GM18858 (cell line): ENCODE results near the gene LLPH.
"Not testable (repeated sequence)": the region's sequence is repeated elsewhere in the genome, so short reads cannot be mapped to it uniquely, and the experiment has no call there.

Experiments used
- ATAC-seq: cut with Tn5 transposase; IDR thresholded peaks from one replicate; pipeline ENCODE4 v1.9.1; 2021; ENCODE audit not compliant: unreplicated experiment

LLPH gene

GRCh38 chr12:66130267-66131066 is at the start of gene LLPH:
Gene LLPH, minus strand, starts transcription at chr12:66130750. Its CDS starts 1,644 bp downstream, at chr12:66129106.
- ATAC-seq = peak; percentile 96

GRCh38 chr12:66176105-66176900 is 45.8 kb upstream of the LLPH start:
- no peak for ATAC-seq

DNA sequence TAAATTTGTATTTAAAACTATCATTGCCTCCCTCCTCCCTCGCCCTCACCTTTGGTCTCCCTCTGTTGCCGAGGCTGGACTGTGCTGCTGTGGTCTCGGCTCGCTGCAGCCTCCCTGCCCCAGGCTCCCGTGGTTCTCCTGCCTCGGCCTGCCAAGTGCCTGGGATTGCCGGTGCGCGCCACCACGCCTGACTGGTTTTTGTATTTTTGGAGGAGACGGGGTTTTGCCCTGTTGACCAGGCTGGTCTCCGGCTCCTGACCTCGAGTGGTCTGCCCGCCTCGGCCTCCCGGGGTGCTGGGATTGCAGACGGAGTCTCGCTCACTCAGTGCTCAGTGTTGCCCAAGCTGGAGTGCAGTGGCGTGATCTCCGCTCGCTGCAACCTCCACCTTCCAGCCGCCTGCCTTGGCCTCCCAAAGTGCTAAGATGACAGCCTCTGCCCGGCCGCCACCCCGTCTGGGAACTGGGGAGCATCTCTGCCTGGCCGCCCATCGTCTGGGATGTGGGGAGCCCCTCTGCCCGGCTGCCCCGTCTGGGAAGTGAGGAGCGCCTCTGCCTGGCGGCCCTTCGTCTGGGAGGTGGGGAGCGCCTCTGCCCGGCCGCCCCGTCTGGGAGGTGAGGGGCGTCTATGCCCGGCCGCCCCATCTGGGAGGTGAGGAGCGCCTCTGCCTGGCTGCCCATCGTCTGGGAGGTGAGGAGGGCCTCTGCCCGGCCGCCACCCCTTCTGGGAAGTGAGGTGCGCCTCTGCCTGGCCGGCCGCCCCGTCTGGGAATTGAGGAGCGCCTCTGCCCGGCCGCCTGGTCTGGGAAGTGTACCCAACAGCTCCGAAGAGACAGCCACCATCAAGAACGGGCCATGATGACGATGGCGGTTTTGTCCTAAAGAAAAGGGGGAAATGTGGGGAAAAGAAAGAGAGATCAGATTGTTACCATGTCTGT is 44.1 kb upstream of the LLPH start:
- ATAC-seq = not testable (repeated sequence)

DNA sequence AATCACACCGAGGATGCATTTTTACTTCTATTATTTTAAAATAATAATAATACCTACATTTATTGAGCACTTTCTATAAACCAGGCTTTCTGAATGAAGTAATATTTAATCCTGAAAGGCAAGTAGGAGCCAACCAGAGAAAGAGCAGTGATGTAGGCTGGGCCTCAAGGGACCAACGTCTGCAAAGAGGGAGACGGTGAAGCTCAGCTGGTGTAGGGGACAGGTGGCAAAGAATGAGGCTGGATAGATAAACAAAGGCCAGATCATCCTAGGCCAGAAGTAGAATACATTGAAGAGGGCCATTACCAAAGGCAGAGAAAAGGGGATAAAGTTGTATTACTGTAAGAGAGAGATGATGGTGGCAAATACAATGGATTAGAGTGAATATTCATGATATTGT is 40.1 kb upstream of the LLPH start:
- no peak for ATAC-seq

- ATAC-seq = peak; percentile 79
Measured at GRCh38 chr12:66169221-66170170, 38.9 kb upstream of the LLPH start, which contains the start of gene TMBIM4. Gene TMBIM4, minus strand, starts transcription at chr12:66169996. Its CDS starts 45 bp downstream, at chr12:66169951.

GRCh38 chr12:66168410-66168809 is 37.9 kb upstream of the LLPH start:
- no peak for ATAC-seq

- no peak for ATAC-seq
Measured at GRCh38 chr12:66166561-66166960, 36.0 kb upstream of the LLPH start.

DNA sequence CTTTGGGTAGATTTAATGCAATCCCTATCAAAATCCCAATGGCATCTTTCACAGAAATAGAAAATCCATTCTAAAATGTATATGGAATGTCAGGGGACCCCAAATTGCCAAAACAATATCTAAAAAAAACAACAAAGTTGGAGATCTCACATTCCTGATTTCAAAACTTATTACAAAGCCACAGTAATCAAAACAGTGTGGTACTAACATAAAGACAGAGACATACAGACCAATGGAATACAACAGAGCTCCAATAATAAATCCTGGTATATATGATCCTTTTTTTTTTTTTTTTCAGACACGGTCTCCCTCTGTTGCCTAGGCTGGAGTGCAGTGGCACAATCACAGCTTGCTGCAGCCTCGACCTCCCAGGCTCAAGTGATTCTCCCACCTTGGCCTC is 34.6 kb upstream of the LLPH start:
- no peak for ATAC-seq

GRCh38 chr12:66164349-66164821 is 33.8 kb upstream of the LLPH start:
- ATAC-seq = no peak

DNA sequence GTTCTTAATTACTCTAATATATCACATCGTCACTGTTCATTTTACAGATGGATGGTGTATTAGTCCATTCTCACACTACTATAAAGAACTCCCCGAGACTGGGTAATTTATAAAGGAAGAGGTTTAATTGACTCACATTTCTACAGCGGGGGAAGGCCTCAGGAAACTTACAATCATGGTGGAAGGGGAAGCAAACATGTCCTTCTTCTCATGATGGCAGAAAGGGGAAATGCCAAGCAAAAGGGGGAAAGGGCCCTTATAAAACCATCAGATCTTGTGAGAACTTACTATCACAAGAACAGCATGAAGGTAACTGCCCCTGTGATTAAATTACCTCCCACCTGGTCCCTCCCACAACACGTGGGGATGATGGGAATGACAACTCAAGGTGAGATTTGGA is 32.7 kb upstream of the LLPH start:
- ATAC-seq = no peak

DNA sequence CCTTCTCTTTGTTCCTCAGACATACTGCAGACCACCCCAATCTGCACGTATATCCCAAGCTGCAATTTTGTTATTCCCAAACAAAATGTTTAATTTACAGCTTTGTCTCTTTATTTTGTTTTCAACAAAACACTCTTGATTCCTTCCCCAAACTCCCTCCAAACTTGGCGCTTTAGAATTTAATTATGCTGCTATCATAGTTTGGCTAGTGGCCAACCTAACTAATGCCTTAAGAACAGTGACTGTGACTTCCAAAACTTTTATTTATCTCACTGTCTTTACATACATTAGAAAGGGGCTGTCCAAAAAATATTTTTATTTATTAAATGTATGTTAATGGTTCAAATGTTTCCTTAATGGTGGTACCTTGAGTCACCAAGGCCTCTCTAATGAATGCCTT is 32.2 kb upstream of the LLPH start:
- no peak for ATAC-seq

GRCh38 chr12:66160704-66161103 is 30.2 kb upstream of the LLPH start:
- ATAC-seq = no peak

GRCh38 chr12:66159123-66159522 is 28.6 kb upstream of the LLPH start:
- ATAC-seq = no peak

DNA sequence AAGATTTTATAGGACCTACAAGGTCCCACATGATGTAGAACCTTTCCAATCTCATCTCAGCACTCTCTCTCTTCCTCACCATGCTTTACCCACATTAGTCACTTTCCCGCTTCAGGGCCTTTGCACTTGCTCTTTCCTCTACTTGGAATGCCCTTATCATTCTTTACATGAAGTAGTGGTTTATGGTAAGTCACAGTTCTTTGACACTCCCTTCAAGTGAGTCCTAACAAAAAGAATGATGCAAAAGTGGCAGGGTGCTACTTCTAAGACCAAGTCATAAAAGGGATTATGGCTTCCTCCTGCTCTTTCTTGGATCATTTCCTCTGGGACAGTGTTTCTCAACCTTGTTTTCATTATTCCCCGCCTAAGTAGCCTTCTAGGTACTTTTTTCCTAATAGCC is 26.1 kb upstream of the LLPH start:
- ATAC-seq = no peak

- ATAC-seq = no peak
Measured at GRCh38 chr12:66154776-66155175, 24.2 kb upstream of the LLPH start.

- no peak for ATAC-seq
Measured at GRCh38 chr12:66152732-66153131, 22.2 kb upstream of the LLPH start.

- peak; percentile 44 for ATAC-seq
Measured at GRCh38 chr12:66149702-66150398, 19.3 kb upstream of the LLPH start.

DNA sequence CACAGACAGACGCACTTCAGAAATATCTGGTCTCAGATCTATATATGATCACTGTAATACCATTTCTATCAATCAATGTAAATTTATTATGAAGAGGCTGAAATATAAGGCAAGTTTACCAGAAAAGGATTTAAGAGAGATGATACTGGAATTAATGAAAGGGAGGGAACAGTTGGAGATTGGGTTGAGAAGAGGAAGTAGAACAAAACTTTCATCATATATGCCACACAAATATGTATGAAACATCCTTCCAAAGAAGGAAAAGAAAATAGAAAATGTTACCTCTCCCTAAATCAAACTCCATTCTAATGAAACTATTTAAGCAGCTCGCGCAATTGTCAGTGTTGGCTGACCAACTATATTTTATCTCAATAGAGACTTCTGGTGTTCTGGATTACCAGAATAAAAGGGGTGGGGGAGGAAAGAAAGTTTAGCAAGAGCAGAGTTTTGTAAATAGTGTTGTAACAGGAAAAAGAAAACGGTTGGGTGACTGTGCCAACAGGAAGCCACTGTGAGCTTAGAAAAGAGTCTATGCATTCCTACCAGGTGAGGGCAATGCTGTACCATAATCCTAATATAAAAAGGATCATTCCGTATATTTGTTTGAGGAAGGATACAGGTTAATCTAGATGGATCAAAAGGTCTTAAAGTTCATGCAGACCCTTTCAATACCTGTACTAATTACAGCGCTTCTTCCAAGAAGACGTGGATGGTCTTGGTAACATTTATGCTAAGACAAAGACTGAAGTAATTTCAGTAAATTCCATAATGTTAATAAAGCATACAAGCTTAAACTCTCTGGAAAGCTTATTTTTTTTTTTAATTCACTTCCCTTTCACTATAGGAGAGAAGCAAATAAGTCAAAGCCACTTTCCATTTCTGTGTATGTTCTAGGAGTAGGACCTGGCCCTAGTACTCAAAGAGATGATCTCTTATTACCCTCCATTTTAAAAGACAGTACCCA is 14.5 kb upstream of the LLPH start:
- ATAC-seq = no peak
